ENCODE data around the gene ZIC4. TPM values are rescaled to one million over a fixed set of nuclear protein-coding genes. Genes with fewer than 3 reads are reported as not detected.

Gene ZIC4
- total and polyA plus RNA-seq, 2 experiments from 2014 or later = not detected

DNA sequence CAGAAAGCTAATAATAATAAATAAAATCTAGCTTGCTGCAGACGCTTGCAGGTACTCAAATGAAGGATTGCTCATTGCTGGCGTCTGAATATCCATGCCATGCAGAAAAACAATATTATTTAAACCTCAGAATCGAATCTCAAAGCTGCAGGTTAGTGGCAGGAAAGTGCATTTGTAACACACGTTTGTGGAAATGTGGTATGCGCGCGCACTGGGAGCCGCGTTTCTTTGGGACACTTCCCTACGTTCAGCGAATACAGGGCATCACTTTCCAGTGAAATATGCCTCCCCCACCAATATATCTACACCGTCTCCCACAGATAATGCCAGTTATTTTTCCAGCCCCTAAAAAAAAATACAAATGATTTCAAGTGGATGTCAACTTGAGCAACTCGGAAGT, 37.1 kb downstream of the ZIC4 start:
- peaks cover 55% of the 10 kb centered on the region for H3K4me1 Mint-ChIP-seq
- Histone ChIP-seq H3K9me2 (ENCODE audit: insufficient read depth) (no peaks in the 10 kb centered on the region), H3K27ac (ENCODE audit: low read depth) (no peak overlapping the region), H3K4me2 (peak overlapping the region; percentile 62), H3F3A (replicated peaks; ENCODE audit: low read depth) (peaks cover 23% of the 10 kb centered on the region), H4K20me1 (replicated peaks; ENCODE audit: insufficient read depth) (0 out of 2 replicates have a peak, but pooled peaks cover 4% of the 10 kb centered on the region), H3K36me3 (ENCODE audit: insufficient read depth) (no peaks in the 10 kb centered on the region), H3K4me3 (peak overlapping the region; percentile 40), H3K4me1 (ENCODE audit: insufficient read depth) (peaks cover 69% of the 10 kb centered on the region), H2AFZ (no peak overlapping the region), H3K79me2 (replicated peaks; ENCODE audit: insufficient read depth) (no peaks in the 10 kb centered on the region), H3K27me3 (ENCODE audit: insufficient read depth) (peaks cover 99% of the 10 kb centered on the region)
- TF ChIP-seq EZH2 (IDR thresholded peaks at IDR 0.05; ENCODE audit: low read depth, unreplicated experiment) (no peak), ZNF331 (CRISPR knock-in tag; IDR thresholded peaks at IDR 0.05; ENCODE audit: low read depth) (no peak), STAT1 (IDR thresholded peaks at IDR 0.05; ENCODE audit: unreplicated experiment) (no peak)
- TF ChIP-seq, protein P1, sequence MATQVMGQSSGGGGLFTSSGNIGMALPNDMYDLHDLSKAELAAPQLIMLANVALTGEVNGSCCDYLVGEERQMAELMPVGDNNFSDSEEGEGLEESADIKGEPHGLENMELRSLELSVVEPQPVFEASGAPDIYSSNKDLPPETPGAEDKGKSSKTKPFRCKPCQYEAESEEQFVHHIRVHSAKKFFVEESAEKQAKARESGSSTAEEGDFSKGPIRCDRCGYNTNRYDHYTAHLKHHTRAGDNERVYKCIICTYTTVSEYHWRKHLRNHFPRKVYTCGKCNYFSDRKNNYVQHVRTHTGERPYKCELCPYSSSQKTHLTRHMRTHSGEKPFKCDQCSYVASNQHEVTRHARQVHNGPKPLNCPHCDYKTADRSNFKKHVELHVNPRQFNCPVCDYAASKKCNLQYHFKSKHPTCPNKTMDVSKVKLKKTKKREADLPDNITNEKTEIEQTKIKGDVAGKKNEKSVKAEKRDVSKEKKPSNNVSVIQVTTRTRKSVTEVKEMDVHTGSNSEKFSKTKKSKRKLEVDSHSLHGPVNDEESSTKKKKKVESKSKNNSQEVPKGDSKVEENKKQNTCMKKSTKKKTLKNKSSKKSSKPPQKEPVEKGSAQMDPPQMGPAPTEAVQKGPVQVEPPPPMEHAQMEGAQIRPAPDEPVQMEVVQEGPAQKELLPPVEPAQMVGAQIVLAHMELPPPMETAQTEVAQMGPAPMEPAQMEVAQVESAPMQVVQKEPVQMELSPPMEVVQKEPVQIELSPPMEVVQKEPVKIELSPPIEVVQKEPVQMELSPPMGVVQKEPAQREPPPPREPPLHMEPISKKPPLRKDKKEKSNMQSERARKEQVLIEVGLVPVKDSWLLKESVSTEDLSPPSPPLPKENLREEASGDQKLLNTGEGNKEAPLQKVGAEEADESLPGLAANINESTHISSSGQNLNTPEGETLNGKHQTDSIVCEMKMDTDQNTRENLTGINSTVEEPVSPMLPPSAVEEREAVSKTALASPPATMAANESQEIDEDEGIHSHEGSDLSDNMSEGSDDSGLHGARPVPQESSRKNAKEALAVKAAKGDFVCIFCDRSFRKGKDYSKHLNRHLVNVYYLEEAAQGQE (IDR thresholded peaks at IDR 0.05; ENCODE audit: unreplicated experiment) = no peak
- TF ChIP-seq, protein P2, sequence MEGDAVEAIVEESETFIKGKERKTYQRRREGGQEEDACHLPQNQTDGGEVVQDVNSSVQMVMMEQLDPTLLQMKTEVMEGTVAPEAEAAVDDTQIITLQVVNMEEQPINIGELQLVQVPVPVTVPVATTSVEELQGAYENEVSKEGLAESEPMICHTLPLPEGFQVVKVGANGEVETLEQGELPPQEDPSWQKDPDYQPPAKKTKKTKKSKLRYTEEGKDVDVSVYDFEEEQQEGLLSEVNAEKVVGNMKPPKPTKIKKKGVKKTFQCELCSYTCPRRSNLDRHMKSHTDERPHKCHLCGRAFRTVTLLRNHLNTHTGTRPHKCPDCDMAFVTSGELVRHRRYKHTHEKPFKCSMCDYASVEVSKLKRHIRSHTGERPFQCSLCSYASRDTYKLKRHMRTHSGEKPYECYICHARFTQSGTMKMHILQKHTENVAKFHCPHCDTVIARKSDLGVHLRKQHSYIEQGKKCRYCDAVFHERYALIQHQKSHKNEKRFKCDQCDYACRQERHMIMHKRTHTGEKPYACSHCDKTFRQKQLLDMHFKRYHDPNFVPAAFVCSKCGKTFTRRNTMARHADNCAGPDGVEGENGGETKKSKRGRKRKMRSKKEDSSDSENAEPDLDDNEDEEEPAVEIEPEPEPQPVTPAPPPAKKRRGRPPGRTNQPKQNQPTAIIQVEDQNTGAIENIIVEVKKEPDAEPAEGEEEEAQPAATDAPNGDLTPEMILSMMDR (conservative IDR thresholded peaks at IDR 0.05; ENCODE audit: low read depth in 2 of 2) = no peak
- TF ChIP-seq, protein P3, sequence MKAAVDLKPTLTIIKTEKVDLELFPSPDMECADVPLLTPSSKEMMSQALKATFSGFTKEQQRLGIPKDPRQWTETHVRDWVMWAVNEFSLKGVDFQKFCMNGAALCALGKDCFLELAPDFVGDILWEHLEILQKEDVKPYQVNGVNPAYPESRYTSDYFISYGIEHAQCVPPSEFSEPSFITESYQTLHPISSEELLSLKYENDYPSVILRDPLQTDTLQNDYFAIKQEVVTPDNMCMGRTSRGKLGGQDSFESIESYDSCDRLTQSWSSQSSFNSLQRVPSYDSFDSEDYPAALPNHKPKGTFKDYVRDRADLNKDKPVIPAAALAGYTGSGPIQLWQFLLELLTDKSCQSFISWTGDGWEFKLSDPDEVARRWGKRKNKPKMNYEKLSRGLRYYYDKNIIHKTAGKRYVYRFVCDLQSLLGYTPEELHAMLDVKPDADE (IDR thresholded peaks at IDR 0.05) = no peak
- peaks cover 92% of the 10 kb centered on the region for H3K27me3 Mint-ChIP-seq (ENCODE audit: insufficient read depth, low read depth, poor library complexity)
- peak overlapping the region; percentile 47 for H3K4me3 Mint-ChIP-seq
- H3K27ac Mint-ChIP-seq = no peak overlapping the region
- no peaks in the 10 kb centered on the region for H3K36me3 Mint-ChIP-seq (ENCODE audit: low read depth)
- no peak for DNase-seq (ENCODE audit: low spot score)
- ATAC-seq = no peak
- peaks cover 6% of the 10 kb centered on the region for H3K9me3 Mint-ChIP-seq

DNA sequence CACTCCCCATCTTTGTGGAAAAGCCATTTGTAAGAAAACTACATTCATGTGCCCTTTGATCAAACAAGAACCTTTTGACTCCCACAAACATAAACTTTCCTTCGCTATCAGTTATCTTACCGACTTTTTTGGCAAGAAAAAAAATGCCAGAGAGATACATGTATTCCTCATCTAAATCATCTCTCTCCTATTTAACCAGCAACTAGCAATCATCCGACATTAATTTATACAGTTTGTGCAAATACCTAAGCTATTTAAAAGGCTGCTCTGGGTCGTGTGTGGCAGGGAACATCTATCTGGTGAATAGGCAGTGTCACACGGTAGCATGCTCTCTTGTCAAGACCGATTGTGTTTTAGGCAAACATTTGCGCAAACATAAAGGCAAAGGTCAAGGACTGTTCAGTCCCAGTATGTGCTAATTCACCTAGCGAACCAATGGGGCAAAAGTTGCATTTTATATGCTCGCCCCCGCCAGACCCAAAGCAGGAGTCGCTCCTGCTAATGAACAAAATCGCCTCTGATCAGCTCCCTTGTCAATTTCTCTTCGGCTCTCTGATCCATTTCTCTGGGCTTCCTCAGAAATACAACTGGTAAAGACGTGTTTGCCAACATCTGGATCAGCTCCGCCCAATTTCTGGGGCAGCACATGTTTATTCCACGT, 37.7 kb downstream of the ZIC4 start:
- Mint-ChIP-seq H3K4me1 (peaks cover 55% of the 10 kb centered on the region), H3K27ac (no peak overlapping the region), H3K27me3 (ENCODE audit: insufficient read depth, low read depth, poor library complexity) (peaks cover 91% of the 10 kb centered on the region), H3K9me3 (peaks cover 6% of the 10 kb centered on the region), H3K4me3 (no peak overlapping the region), H3K36me3 (ENCODE audit: low read depth) (no peaks in the 10 kb centered on the region)
- no peaks in the 10 kb centered on the region for H3K79me2 ChIP-seq (replicated peaks; ENCODE audit: insufficient read depth)
- no peak overlapping the region for H2AFZ ChIP-seq
- H3K27ac ChIP-seq (ENCODE audit: low read depth) = no peak overlapping the region
- ATAC-seq (no peak), DNase-seq (ENCODE audit: low spot score) (no peak)
- H3K9me2 ChIP-seq (ENCODE audit: insufficient read depth) = no peaks in the 10 kb centered on the region
- H3K4me1 ChIP-seq (ENCODE audit: insufficient read depth) = peaks cover 68% of the 10 kb centered on the region
- H3K27me3 ChIP-seq (ENCODE audit: insufficient read depth) = peaks cover 99% of the 10 kb centered on the region
- H3K36me3 ChIP-seq (ENCODE audit: insufficient read depth) = no peaks in the 10 kb centered on the region
- H3K4me2 ChIP-seq = peak overlapping the region; percentile 62
- peaks cover 23% of the 10 kb centered on the region for H3F3A ChIP-seq (replicated peaks; ENCODE audit: low read depth)
- H4K20me1 ChIP-seq (replicated peaks; ENCODE audit: insufficient read depth) = 0 out of 2 replicates have a peak, but pooled peaks cover 4% of the 10 kb centered on the region
- TF ChIP-seq STAT1 (IDR thresholded peaks at IDR 0.05; ENCODE audit: unreplicated experiment) (no peak), EZH2 (IDR thresholded peaks at IDR 0.05; ENCODE audit: low read depth, unreplicated experiment) (peak; percentile 79)
- peak overlapping the region; percentile 40 for H3K4me3 ChIP-seq

All from GM23338 (cell line).